GM18499 (cell line): ENCODE results near the gene NAT10.

Experiments
- ATAC-seq: cut with Tn5 transposase; IDR thresholded peaks from one replicate; pipeline ENCODE4 v1.9.1; 2021; ENCODE audit warnings: moderate number of reproducible peaks; ENCODE audit not compliant: insufficient read depth, unreplicated experiment

The NAT10 gene

GRCh38 chr11:34104680-34105078 lies 750 bp upstream of the NAT10 start:
- no peak for ATAC-seq

GRCh38 chr11:34105957-34106504 lies 602 bp downstream of the NAT10 start:
- no peak for ATAC-seq

- no peak for ATAC-seq
Observed at GRCh38 chr11:34111722-34112270, 6.4 kb downstream of the NAT10 start.

GRCh38 chr11:34114014-34114413 lies 8.6 kb downstream of the NAT10 start:
- no peak for ATAC-seq

GRCh38 chr11:34114471-34114870 lies 9.0 kb downstream of the NAT10 start:
- ATAC-seq = no peak

GRCh38 chr11:34120651-34121050 lies 15.2 kb downstream of the NAT10 start:
- ATAC-seq = no peak

- ATAC-seq = no peak
Observed at GRCh38 chr11:34124885-34125668, 19.6 kb downstream of the NAT10 start.

GRCh38 chr11:34126959-34127848 lies 21.8 kb downstream of the NAT10 start:
- no peak for ATAC-seq

- no peak for ATAC-seq
Observed at GRCh38 chr11:34128824-34129223, 23.4 kb downstream of the NAT10 start.

- ATAC-seq = no peak
Observed at GRCh38 chr11:34132261-34132965, 27.0 kb downstream of the NAT10 start.

- ATAC-seq = no peak
Observed at GRCh38 chr11:34134765-34135164, 29.3 kb downstream of the NAT10 start.

GRCh38 chr11:34135439-34135838 lies 30.0 kb downstream of the NAT10 start:
- no peak for ATAC-seq

- no peak for ATAC-seq
Observed at GRCh38 chr11:34136420-34136819, 31.0 kb downstream of the NAT10 start.

GRCh38 chr11:34139346-34139745 lies 33.9 kb downstream of the NAT10 start:
- ATAC-seq = no peak

- ATAC-seq = no peak
Observed at GRCh38 chr11:34140149-34140548, 34.7 kb downstream of the NAT10 start.

- ATAC-seq = no peak
Observed at GRCh38 chr11:34143048-34143447, 37.6 kb downstream of the NAT10 start.

GRCh38 chr11:34145073-34145472 lies 39.6 kb downstream of the NAT10 start:
- ATAC-seq = no peak

GRCh38 chr11:34145847-34146381 lies 40.5 kb downstream of the NAT10 start:
- ATAC-seq = no peak

GRCh38 chr11:34146411-34146810 lies 41.0 kb downstream of the NAT10 start:
- ATAC-seq = no peak

GRCh38 chr11:34146866-34147265 lies 41.4 kb downstream of the NAT10 start:
- no peak for ATAC-seq
